H9 (cell line): ENCODE measurements around the gene PASD1. TPM values are rescaled to one million over a fixed set of nuclear protein-coding genes. Genes with fewer than 3 reads are reported as not detected.

Experiments used
- DNase-seq: peaks from one replicate; pipeline ENCODE4 v3.0.0-alpha.2; 2017
- H2AFZ ChIP-seq: one replicate; pipeline ENCODE4 v1.6.1; 2013; ENCODE audit warnings: mild to moderate bottlenecking, low read length, control low read depth, moderate library complexity
- H2AK5ac ChIP-seq: 2 replicates; pipeline ENCODE4 v1.6.1; 2013; ENCODE audit warnings: low read length, control low read depth, mixed read lengths; ENCODE audit not compliant: insufficient read length
- H2BK120ac ChIP-seq: one replicate; pipeline ENCODE4 v1.6.1; 2013; ENCODE audit warnings: low read depth, mild to moderate bottlenecking, low read length, control low read depth, inconsistent platforms; ENCODE audit not compliant: poor library complexity, severe bottlenecking
- H2BK12ac ChIP-seq: 2 replicates; pipeline ENCODE4 v1.6.1; 2013; ENCODE audit warnings: low read length, control low read depth, mixed read lengths, low read depth; ENCODE audit not compliant: insufficient read length
- H2BK15ac ChIP-seq: 2 replicates; pipeline ENCODE4 v1.6.1; 2013; ENCODE audit warnings: low read depth, low read length, control low read depth
- H2BK20ac ChIP-seq: one replicate; pipeline ENCODE4 v1.6.1; 2013; ENCODE audit warnings: low read depth, mild to moderate bottlenecking, low read length, control low read depth, inconsistent platforms; ENCODE audit not compliant: poor library complexity, severe bottlenecking
- H2BK5ac ChIP-seq: 2 replicates; pipeline ENCODE4 v1.6.1; 2013; ENCODE audit warnings: low read length, control low read depth, mixed read lengths; ENCODE audit not compliant: insufficient read length
- H3K14ac ChIP-seq: 2 replicates; pipeline ENCODE4 v1.6.1; 2013; ENCODE audit warnings: low read length, control low read depth; ENCODE audit not compliant: insufficient read depth
- H3K18ac ChIP-seq: 2 replicates; pipeline ENCODE4 v1.6.1; 2013; ENCODE audit warnings: low read depth, mild to moderate bottlenecking, mixed read lengths, low read length, control low read depth; ENCODE audit not compliant: insufficient read length
- H3K23ac ChIP-seq: 2 replicates; pipeline ENCODE4 v1.6.1; 2013; ENCODE audit warnings: low read length, control low read depth, mixed read lengths, low read depth; ENCODE audit not compliant: insufficient read length
- H3K23me2 ChIP-seq: 2 replicates; pipeline ENCODE4 v1.6.1; 2013; ENCODE audit warnings: low read depth, mild to moderate bottlenecking, mixed read lengths, low read length, control low read depth; ENCODE audit not compliant: insufficient read length, poor library complexity, severe bottlenecking
- H3K27ac ChIP-seq: 2 replicates; pipeline ENCODE4 v1.5.1; 2013; ENCODE audit warnings: low read length, control low read depth, mixed read lengths, low read depth; ENCODE audit not compliant: insufficient read length
- H3K27me3 ChIP-seq: 2 replicates; pipeline ENCODE4 v1.6.1; 2013; ENCODE audit warnings: low read length, control low read depth, inconsistent platforms; ENCODE audit not compliant: insufficient read depth
- H3K4ac ChIP-seq: 2 replicates; pipeline ENCODE4 v1.6.1; 2013; ENCODE audit warnings: low read depth, mild to moderate bottlenecking, control low read depth, inconsistent platforms, low read length, moderate library complexity
- H3K4me1 ChIP-seq: 2 replicates; pipeline ENCODE4 v1.6.1; 2013; ENCODE audit warnings: low read length, control low read depth, inconsistent platforms; ENCODE audit not compliant: insufficient read depth
- H3K4me2 ChIP-seq: 2 replicates; pipeline ENCODE4 v1.6.1; 2013; ENCODE audit warnings: low read length, control low read depth, mixed read lengths; ENCODE audit not compliant: insufficient read length, insufficient read depth
- H3K56ac ChIP-seq: 2 replicates; pipeline ENCODE4 v1.6.1; 2013; ENCODE audit warnings: low read depth, mild to moderate bottlenecking, mixed read lengths, low read length, control low read depth; ENCODE audit not compliant: insufficient read length
- H3K79me1 ChIP-seq: 2 replicates; pipeline ENCODE4 v1.6.1; 2013; ENCODE audit warnings: low read depth, mild to moderate bottlenecking, moderate library complexity, low read length, control low read depth, inconsistent platforms; ENCODE audit not compliant: insufficient read depth, poor library complexity, severe bottlenecking
- H3K79me2 ChIP-seq: 2 replicates; pipeline ENCODE4 v1.6.1; 2013; ENCODE audit warnings: low read length, control low read depth, inconsistent platforms; ENCODE audit not compliant: insufficient read depth
- H3K9ac ChIP-seq: 2 replicates; pipeline ENCODE4 v1.6.1; 2013; ENCODE audit warnings: low read length, control low read depth, mixed read lengths; ENCODE audit not compliant: insufficient read length; ENCODE audit errors: extremely low read depth
- H3K9me3 ChIP-seq: one replicate; pipeline ENCODE4 v1.6.1; 2013; ENCODE audit warnings: low read depth, low read length, inconsistent platforms; ENCODE audit not compliant: control insufficient read depth
- H3T11ph ChIP-seq: one replicate; pipeline ENCODE4 v1.6.1; 2013; ENCODE audit warnings: mild to moderate bottlenecking, low read length, control low read depth, inconsistent platforms
- H4K20me1 ChIP-seq: one replicate; pipeline ENCODE4 v1.6.1; 2013; ENCODE audit not compliant: control insufficient read depth, insufficient read length, insufficient read depth
- H4K5ac ChIP-seq: 2 replicates; pipeline ENCODE4 v1.6.1; 2013; ENCODE audit warnings: low read depth, mild to moderate bottlenecking, mixed read lengths, low read length, control low read depth; ENCODE audit not compliant: insufficient read length
- H4K8ac ChIP-seq: replicated peaks from 2 replicates; pipeline ENCODE4 v1.6.1; 2013; ENCODE audit warnings: low read length, control low read depth, mixed read lengths, low read depth; ENCODE audit not compliant: insufficient read length
- H4K91ac ChIP-seq: 2 replicates; pipeline ENCODE4 v1.6.1; 2013; ENCODE audit warnings: low read depth, mild to moderate bottlenecking, moderate library complexity, mixed read lengths, low read length, control low read depth; ENCODE audit not compliant: insufficient read length
- H3K27ac Mint-ChIP-seq, 3 experiments: 2 replicates in 2 of 3; 3 replicates in 1 of 3; pipeline ENCODE4 v1.8.0; 2020 to 2021; ENCODE audit warnings: mixed read lengths in 3 of 3, mild to moderate bottlenecking in 1 of 3, moderate library complexity in 1 of 3
- H3K27me3 Mint-ChIP-seq: 2 replicates; pipeline ENCODE4 v1.8.0; 2021; ENCODE audit warnings: low read depth, mild to moderate bottlenecking, moderate library complexity, mixed read lengths
- H3K36me3 Mint-ChIP-seq, 3 experiments: 2 replicates in 2 of 3; 3 replicates in 1 of 3; pipeline ENCODE4 v1.8.0; 2020 to 2021; ENCODE audit warnings: low read depth in 3 of 3, mixed read lengths in 3 of 3; ENCODE audit not compliant: insufficient read depth in 1 of 3
- H3K4me1 Mint-ChIP-seq, 2 experiments: 2 replicates each; pipeline ENCODE4 v1.8.0; 2020; ENCODE audit warnings: mixed read lengths in 2 of 2
- H3K4me3 Mint-ChIP-seq, 2 experiments: 2 replicates in 1 of 2; 3 replicates in 1 of 2; pipeline ENCODE4 v1.8.0; 2020 to 2021; ENCODE audit warnings: mild to moderate bottlenecking in 2 of 2, mixed read lengths in 2 of 2, moderate library complexity in 1 of 2
- H3K9me3 Mint-ChIP-seq, 2 experiments: 2 replicates in 1 of 2; 3 replicates in 1 of 2; pipeline ENCODE4 v1.8.0; 2020; ENCODE audit warnings: mild to moderate bottlenecking in 2 of 2, mixed read lengths in 2 of 2, moderate library complexity in 1 of 2
- CTCF ChIP-seq: fragments of 200-600 bp; sonication (generic); conservative IDR thresholded peaks from 3 replicates; pipeline ENCODE4 v1.8.0; 2021; ENCODE audit warnings: antibody characterized with exemption, mild to moderate bottlenecking
- WGBS: extraction: QIAGEN DNeasy Blood & Tissue Kit; methylation state at CpG from one replicate; pipeline ENCODE4 v1.1.7; 2013; ENCODE audit warnings: missing lambda C conversion rate, low lambda C conversion rate, mixed read lengths; ENCODE audit not compliant: insufficient read length; ENCODE audit errors: extremely low coverage; 5-methylcytosine and 5-hydroxymethylcytosine counted together
- total RNA-seq: library from RNA; stranded (reverse); gene quantifications from 2 replicates; pipeline ENCODE4 v1.2.1, GENCODE V29; 2021

The PASD1 gene
- total RNA-seq, 1 experiment from 2014 or later = not detected

GRCh38 chrX:151676196-151676595 is 112.7 kb downstream of the PASD1 start:
- H3K4me2 ChIP-seq = no peak overlapping the region
- peaks cover 3 to 4% of the 10 kb centered on the region in 2 experiments; a peak in 1 of 4 replicates for H3K4me1 Mint-ChIP-seq
- H3K27me3 Mint-ChIP-seq = peaks cover 6% of the 10 kb centered on the region

More at GRCh38 chrX:151676196-151676595, 112.7 kb downstream of the PASD1 start:
- Histone ChIP-seq H2AK5ac (no peak overlapping the region), H3K9ac (no peak overlapping the region), H4K5ac (no peak overlapping the region), H3K23ac (no peak overlapping the region), H3K14ac (no peak overlapping the region), H3K27me3 (no peaks in the 10 kb centered on the region), H3K4ac (no peak overlapping the region), H3K79me2 (no peaks in the 10 kb centered on the region), H2BK12ac (no peak overlapping the region), H2BK120ac (no peak overlapping the region), H3K23me2 (no peaks in the 10 kb centered on the region), H3K27ac (no peak overlapping the region), H3K79me1 (no peaks in the 10 kb centered on the region), H3K4me1 (no peaks in the 10 kb centered on the region), H4K20me1 (no peaks in the 10 kb centered on the region), H4K91ac (no peak overlapping the region), H3K56ac (no peak overlapping the region), H4K8ac (no peak overlapping the region), H2BK15ac (no peak overlapping the region), H3K18ac (no peak overlapping the region), H2BK5ac (no peak overlapping the region), H2BK20ac (no peak overlapping the region), H3T11ph (no peak overlapping the region), H3K9me3 (peaks cover 63% of the 10 kb centered on the region), H2AFZ (no peak overlapping the region)
- TF ChIP-seq CTCF = no peak
- Mint-ChIP-seq H3K27ac (no peak overlapping the region), H3K9me3 (peaks cover 76 to 84% of the 10 kb centered on the region in 2 experiments), H3K4me3 (no peak overlapping the region), H3K36me3 (peaks cover 0 to 2% (median 0%) of the 10 kb centered on the region in 3 experiments; a peak in 2 of 7 replicates)
- DNase-seq = no peak
- WGBS = no CpG with 5 or more reads among the region's 4 CpGs
